ENCODE measurements around the gene CSKMT. TPM values are rescaled to one million over a fixed set of nuclear protein-coding genes. Genes with fewer than 3 reads are reported as not detected.

Gene CSKMT
- total RNA-seq, 1 experiment from 2014 or later: 63.5 TPM

- BruUV-seq (replicated peaks): TSS peak; percentile 20
- Histone ChIP-seq H3K4me1 (ENCODE audit: control insufficient read depth in 1 of 2, insufficient read depth in 2 of 2, low read length in 2 of 2) (peaks cover 5 to 20% of the 10 kb centered on the region in 2 experiments), H4K20me1 (ENCODE audit: insufficient read depth) (no peaks in the 10 kb centered on the region), H3K4me2 (ENCODE audit: low read length) (peak overlapping the region; percentile 85), H3K9me2 (ENCODE audit: insufficient read depth) (no peaks in the 10 kb centered on the region), H3K27me3 (ENCODE audit: insufficient read depth, low read length) (no peaks in the 10 kb centered on the region), H3K4me3 (replicated peaks in 1 of 2; ENCODE audit: low read depth in 1 of 2, low read length in 2 of 2) (peak overlapping the region; percentile 50 to 75), H3K36me3 (ENCODE audit: control insufficient read depth in 1 of 2, insufficient read depth in 2 of 2, low read length in 2 of 2) (peaks cover 10 to 33% of the 10 kb centered on the region in 2 experiments; a peak in 3 of 4 replicates), H3K79me2 (ENCODE audit: insufficient read depth, low read length) (peaks cover 12% of the 10 kb centered on the region), H3K27ac (ENCODE audit: low read depth, low read length) (peak overlapping the region; percentile 80), H3K9ac (ENCODE audit: low read length) (peak overlapping the region; percentile 84), H3K9me3 (ENCODE audit: control insufficient read depth in 1 of 2, insufficient read depth in 1 of 2, low read depth in 1 of 2, low read length in 2 of 2) (no peaks in the 10 kb centered on the region), H2AFZ (ENCODE audit: low read depth, low read length, poor library complexity, severe bottlenecking) (no peak overlapping the region)
- TF ChIP-seq ELF1 (IDR thresholded peaks at IDR 0.05; ENCODE audit: borderline replicate concordance, low read depth) (peak; percentile 62; the same call in 1 of the 2 replicates), EZH2 (IDR thresholded peaks at IDR 0.05) (no peak), JUND (IDR thresholded peaks at IDR 0.05) (peak; percentile 34; the same call in 1 of the 2 replicates), POLR2AphosphoS5 (IDR thresholded peaks at IDR 0.05; ENCODE audit: low read depth, low read length) (peak; percentile 92), ATF3 (IDR thresholded peaks at IDR 0.05) (no peak), ZNF274 (IDR thresholded peaks at IDR 0.05; ENCODE audit: low read depth, low read length) (no peak), SIN3A (IDR thresholded peaks at IDR 0.05; ENCODE audit: low read depth) (peak; percentile 50; the same call in 1 of the 2 replicates), POLR2A (IDR thresholded peaks at IDR 0.05; ENCODE audit: borderline replicate concordance, extremely low read depth, insufficient read depth, insufficient read length) (no peak), RAD21 (IDR thresholded peaks at IDR 0.05; ENCODE audit: low read depth) (no peak), FOSL1 (IDR thresholded peaks at IDR 0.05; ENCODE audit: low read depth) (no peak), EZH2phosphoT487 (IDR thresholded peaks at IDR 0.05; ENCODE audit: borderline replicate concordance) (no peak), ZFX (IDR thresholded peaks at IDR 0.05) (no peak), SP1 (IDR thresholded peaks at IDR 0.05; ENCODE audit: low read depth) (0 out of 2 replicates have a peak, but pooled peaks have one; percentile 35), TCF7L2 (IDR thresholded peaks at IDR 0.05; ENCODE audit: borderline replicate concordance, extremely low read depth, insufficient read depth, insufficient read length) (peak; percentile 68), CBX3 (IDR thresholded peaks at IDR 0.05; ENCODE audit: low read depth) (no peak), ZBTB33 (IDR thresholded peaks at IDR 0.05; ENCODE audit: extremely low read depth, insufficient replicate concordance, low read length) (peak; percentile 40), REST (IDR thresholded peaks at IDR 0.05; ENCODE audit: low read depth) (no peak), CEBPB (IDR thresholded peaks at IDR 0.05; ENCODE audit: low read depth) (no peak), MAX (IDR thresholded peaks at IDR 0.05) (peak; percentile 48; the same call in 1 of the 2 replicates)
- DNase-seq (ENCODE audit: low read depth, low spot score) (peak; percentile 63), ATAC-seq (peak; percentile 95)
- intact Hi-C loops (cut with micrococcal nuclease): no loop called here
- ChIA-PET CTCF (interaction anchor here (0.9 to 1.5 kb wide), 5 partner anchors 12 to 311 kb away, joined by 3 to 7 read pairs (median 4); partner anchors contain the start of gene TTC9C), POLR2A (interaction anchor here (0.9 to 2.3 kb wide), 5 partner anchors 17 to 132 kb away, joined by 3 to 6 read pairs (median 3); partner anchors contain the start of genes C11orf98, CSKMT, EEF1G and HNRNPUL2), RAD21 (ENCODE audit: low non-redundant PET in 1 of 2, low total read pairs in 2 of 2, uncharacterized antibody in 2 of 2, unreplicated experiment in 2 of 2) (no interaction called here)
Observed at GRCh38 chr11:62705880-62706849, 41.1 kb downstream of the CSKMT start.

All from HCT116 (cell line).